ENCODE measurements around the gene KIZ.

KIZ gene

DNA sequence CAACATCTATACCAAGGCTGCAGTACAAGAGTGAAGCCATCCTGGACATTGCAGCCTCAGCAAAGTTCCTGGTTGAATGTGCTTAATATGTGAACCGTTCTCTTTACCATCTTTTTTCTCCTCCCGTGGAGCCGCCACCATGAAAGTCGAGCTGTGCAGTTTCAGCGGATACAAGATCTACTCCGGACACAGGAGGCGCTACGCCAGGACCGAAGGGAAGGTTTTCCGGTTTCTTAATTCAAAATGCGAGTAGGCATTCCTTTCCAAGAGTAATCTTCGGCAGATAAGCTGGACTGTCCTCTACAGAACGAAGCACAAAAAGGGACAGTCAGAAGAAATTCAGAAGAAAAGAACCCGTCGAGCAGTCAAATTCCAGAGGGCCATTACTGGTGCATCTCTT, 11.3 kb upstream of the KIZ start:
- in situ Hi-C loops (cut with MboI; ENCODE audit: low sequenced_read_pairs), result no loop called here

DNA sequence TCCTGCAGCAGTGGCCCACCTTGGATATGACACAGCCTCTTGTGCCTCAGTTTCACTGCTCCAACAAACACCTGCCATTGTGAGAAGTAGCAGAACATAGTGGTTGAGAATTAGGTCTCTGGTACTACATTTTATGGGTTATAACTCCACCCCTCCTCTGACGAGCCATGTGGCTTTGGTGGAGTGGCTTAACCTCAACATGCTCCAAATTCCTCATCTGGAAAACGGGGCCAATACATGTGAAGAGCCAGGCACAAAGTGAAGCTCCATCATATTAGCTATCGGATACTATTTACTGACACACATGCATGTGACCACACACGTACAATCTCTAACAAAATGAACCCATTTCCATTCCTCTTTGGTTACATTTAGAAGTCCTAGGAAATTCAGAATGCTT, 8.4 kb upstream of the KIZ start:
- in situ Hi-C loops (cut with MboI; ENCODE audit: low sequenced_read_pairs), result no loop called here

More for the DNA sequence above, 11.3 kb upstream of the KIZ start:
- H3K4me1 ChIP-seq, result no peaks in the 10 kb centered on the region
- no peaks in the 10 kb centered on the region for H3K9me3 ChIP-seq
- H3K36me3 ChIP-seq (replicated peaks), result no peaks in the 10 kb centered on the region
- H3K4me3 ChIP-seq, result no peak overlapping the region
- DNase-seq (ENCODE audit: low spot score in 2 of 2), result no peak
- H3K27me3 ChIP-seq (ENCODE audit: low read depth), result no peaks in the 10 kb centered on the region

DNA sequence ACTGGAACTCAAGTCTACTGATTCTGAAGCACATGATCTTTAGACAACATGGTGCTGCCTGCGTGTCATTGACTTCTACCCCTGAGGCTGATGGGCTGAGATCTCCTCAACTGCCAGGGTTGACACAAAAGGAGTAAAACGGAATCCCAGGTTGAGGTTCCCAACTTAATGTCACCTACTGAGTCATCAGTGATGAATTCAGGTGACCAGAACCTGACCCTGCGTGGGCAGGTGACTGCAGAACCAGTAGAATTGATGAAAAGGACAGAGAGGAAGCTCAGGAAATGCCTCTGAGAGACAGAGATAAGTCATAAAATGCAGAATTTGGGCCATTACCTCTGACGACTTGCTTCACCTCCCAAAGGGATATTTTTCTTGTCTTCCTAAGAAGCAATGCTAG, 7.7 kb upstream of the KIZ start:
- Histone ChIP-seq H3K27me3 (ENCODE audit: low read depth) (no peaks in the 10 kb centered on the region), H3K4me1 (no peaks in the 10 kb centered on the region), H3K36me3 (replicated peaks) (no peaks in the 10 kb centered on the region), H3K4me3 (no peak overlapping the region), H3K9me3 (no peaks in the 10 kb centered on the region)
- DNase-seq (ENCODE audit: low spot score in 2 of 2), result no peak
- in situ Hi-C loops (cut with MboI; ENCODE audit: low sequenced_read_pairs), result no loop called here

More for the DNA sequence above, 8.4 kb upstream of the KIZ start:
- Histone ChIP-seq H3K27me3 (ENCODE audit: low read depth) (no peaks in the 10 kb centered on the region), H3K36me3 (replicated peaks) (no peaks in the 10 kb centered on the region), H3K4me3 (no peak overlapping the region), H3K4me1 (no peaks in the 10 kb centered on the region), H3K9me3 (no peaks in the 10 kb centered on the region)
- no peak for DNase-seq (ENCODE audit: low spot score in 2 of 2)

- Histone ChIP-seq H3K4me3 (no peak overlapping the region), H3K27me3 (ENCODE audit: low read depth) (no peaks in the 10 kb centered on the region), H3K4me1 (no peaks in the 10 kb centered on the region), H3K9me3 (no peaks in the 10 kb centered on the region), H3K36me3 (replicated peaks) (no peaks in the 10 kb centered on the region)
- no peak for DNase-seq (ENCODE audit: low spot score in 2 of 2)
- in situ Hi-C loops (cut with MboI; ENCODE audit: low sequenced_read_pairs), result no loop called here
These were observed 7.1 kb upstream of the KIZ start for GRCh38 chr20:21118782-21119181.

GRCh38 chr20:21124190-21124589, 1.7 kb upstream of the KIZ start:
- no peaks in the 10 kb centered on the region for H3K36me3 ChIP-seq (replicated peaks)
- H3K9me3 ChIP-seq, result no peaks in the 10 kb centered on the region
- no peaks in the 10 kb centered on the region for H3K27me3 ChIP-seq (ENCODE audit: low read depth)
- H3K4me3 ChIP-seq, result no peak overlapping the region
- H3K4me1 ChIP-seq, result peaks cover 9% of the 10 kb centered on the region
- in situ Hi-C loops (cut with MboI; ENCODE audit: low sequenced_read_pairs), result no loop called here
- DNase-seq (ENCODE audit: low spot score in 2 of 2), result no peak

GRCh38 chr20:21125072-21125848, 622 bp upstream of the KIZ start:
- Histone ChIP-seq H3K4me3 (peak overlapping the region; percentile 73), H3K36me3 (replicated peaks) (no peaks in the 10 kb centered on the region), H3K27me3 (ENCODE audit: low read depth) (no peaks in the 10 kb centered on the region), H3K9me3 (no peaks in the 10 kb centered on the region), H3K4me1 (peaks cover 9% of the 10 kb centered on the region)
- in situ Hi-C loops (cut with MboI; ENCODE audit: low sequenced_read_pairs), result no loop called here
- DNase-seq (ENCODE audit: low spot score in 2 of 2), result peak; percentile 51 to 64

DNA sequence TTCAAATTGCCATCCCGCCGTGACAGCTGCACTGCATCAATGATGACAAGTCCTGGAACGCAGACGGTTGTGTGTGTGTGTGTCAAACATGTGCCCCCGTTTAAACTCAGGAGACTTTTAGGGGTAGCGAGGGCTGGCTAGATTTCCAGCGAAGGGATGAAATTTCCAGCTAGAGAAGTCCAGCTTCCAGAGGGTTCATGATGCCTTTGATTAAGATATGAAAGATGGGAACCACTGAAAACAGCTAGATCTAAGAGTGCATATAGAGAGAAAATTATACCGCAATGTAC, 644 bp downstream of the KIZ start:
- DNase-seq (ENCODE audit: low spot score in 2 of 2), result no peak
- H3K9me3 ChIP-seq, result no peaks in the 10 kb centered on the region
- peaks cover 9% of the 10 kb centered on the region for H3K4me1 ChIP-seq
- H3K36me3 ChIP-seq (replicated peaks), result no peaks in the 10 kb centered on the region
- in situ Hi-C loops (cut with MboI; ENCODE audit: low sequenced_read_pairs), result no loop called here
- H3K4me3 ChIP-seq, result peak overlapping the region; percentile 73
- H3K27me3 ChIP-seq (ENCODE audit: low read depth), result no peaks in the 10 kb centered on the region

DNA sequence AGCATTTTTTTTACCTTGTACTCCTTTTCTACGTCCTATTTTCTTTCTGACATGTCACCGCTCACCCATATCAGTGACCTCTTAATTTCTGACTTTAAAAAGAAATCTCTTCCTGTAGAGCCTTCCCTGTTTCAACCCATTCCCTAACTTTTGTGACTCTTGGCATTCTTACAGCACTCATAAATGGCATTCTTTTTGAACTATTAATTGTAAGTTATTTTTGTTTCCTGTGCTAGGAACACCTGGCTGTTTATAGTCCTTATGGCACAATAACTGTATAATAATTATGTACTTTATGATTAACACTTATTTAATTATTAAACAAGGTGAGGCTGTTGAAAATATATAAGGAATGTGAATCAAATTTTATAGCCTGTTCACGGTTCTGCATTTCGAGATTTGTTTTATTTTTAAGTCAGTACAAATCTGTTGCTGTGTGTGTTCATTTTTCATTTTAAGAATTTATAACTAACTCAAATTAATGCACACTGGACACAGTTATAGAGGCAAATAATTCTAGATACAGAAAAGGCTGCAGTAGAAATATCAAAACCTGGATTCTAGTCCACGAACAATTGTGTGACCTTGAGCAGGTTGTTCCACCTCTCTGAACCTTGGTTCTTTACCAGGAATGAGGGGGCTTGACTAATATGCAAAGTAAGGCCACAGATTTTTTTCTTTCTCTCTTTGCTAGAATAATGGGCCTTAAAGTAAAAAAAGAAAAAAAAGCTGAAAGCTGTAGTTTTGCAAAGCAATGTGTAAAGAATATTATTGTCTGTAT, 1.5 kb downstream of the KIZ start:
- no peak for DNase-seq (ENCODE audit: low spot score in 2 of 2)
- in situ Hi-C loops (cut with MboI; ENCODE audit: low sequenced_read_pairs), result no loop called here
- Histone ChIP-seq H3K9me3 (no peaks in the 10 kb centered on the region), H3K36me3 (replicated peaks) (no peaks in the 10 kb centered on the region), H3K4me3 (no peak overlapping the region), H3K27me3 (ENCODE audit: low read depth) (no peaks in the 10 kb centered on the region), H3K4me1 (peaks cover 9% of the 10 kb centered on the region)

- Histone ChIP-seq H3K4me3 (no peak overlapping the region), H3K36me3 (replicated peaks) (no peaks in the 10 kb centered on the region), H3K9me3 (no peaks in the 10 kb centered on the region), H3K27me3 (ENCODE audit: low read depth) (no peaks in the 10 kb centered on the region), H3K4me1 (peaks cover 9% of the 10 kb centered on the region)
- in situ Hi-C loops (cut with MboI; ENCODE audit: low sequenced_read_pairs), result no loop called here
- no peak for DNase-seq (ENCODE audit: low spot score in 2 of 2)
These were observed 4.0 kb downstream of the KIZ start for GRCh38 chr20:21129861-21130260.

GRCh38 chr20:21133404-21133803, 7.5 kb downstream of the KIZ start:
- Histone ChIP-seq H3K4me3 (no peak overlapping the region), H3K4me1 (no peaks in the 10 kb centered on the region), H3K27me3 (ENCODE audit: low read depth) (no peaks in the 10 kb centered on the region), H3K9me3 (no peaks in the 10 kb centered on the region), H3K36me3 (replicated peaks) (no peaks in the 10 kb centered on the region; the same call in 1 of the 2 replicates)
- in situ Hi-C loops (cut with MboI; ENCODE audit: low sequenced_read_pairs), result no loop called here
- no peak for DNase-seq (ENCODE audit: low spot score in 2 of 2)

DNA sequence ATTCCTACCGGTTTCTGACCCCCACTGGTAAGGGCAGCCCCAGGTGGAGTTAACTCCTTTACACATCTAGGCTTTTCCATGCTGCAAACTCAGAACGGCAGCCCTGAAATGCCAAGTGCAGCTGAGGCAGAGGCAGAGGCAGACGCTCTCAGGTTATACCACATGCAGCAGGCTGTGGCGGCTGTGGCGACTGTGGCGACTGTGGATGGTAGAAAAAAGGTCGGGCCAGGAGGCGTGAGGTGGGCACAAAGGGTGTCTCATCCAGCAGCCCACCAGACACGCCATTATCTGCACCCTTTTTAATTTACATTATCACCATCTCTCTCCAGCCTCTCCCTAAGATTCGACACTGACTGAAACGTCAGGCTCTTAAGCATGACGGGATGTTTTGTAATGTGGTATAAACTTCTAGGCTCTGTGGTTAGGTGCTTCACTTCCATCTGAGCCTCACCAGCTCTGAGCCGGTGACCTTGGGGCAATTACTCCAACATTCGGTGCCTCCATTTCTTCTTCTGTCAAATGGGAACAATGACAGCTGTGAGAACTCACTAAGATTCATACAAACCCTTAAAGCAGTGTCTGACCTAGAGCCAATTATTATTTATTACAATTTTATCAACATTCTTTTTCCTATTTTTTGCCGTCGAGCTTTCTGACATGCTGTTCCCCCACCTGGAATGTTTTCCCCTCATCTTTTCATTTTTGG, 8.2 kb downstream of the KIZ start:
- in situ Hi-C loops (cut with MboI; ENCODE audit: low sequenced_read_pairs), result no loop called here
- no peaks in the 10 kb centered on the region; the same call in 1 of the 2 replicates for H3K36me3 ChIP-seq (replicated peaks)
- H3K27me3 ChIP-seq (ENCODE audit: low read depth), result no peaks in the 10 kb centered on the region
- H3K4me1 ChIP-seq, result no peaks in the 10 kb centered on the region
- DNase-seq (ENCODE audit: low spot score in 2 of 2), result no peak
- H3K9me3 ChIP-seq, result no peaks in the 10 kb centered on the region
- no peak overlapping the region for H3K4me3 ChIP-seq

GRCh38 chr20:21134883-21135493, 9.1 kb downstream of the KIZ start:
- Histone ChIP-seq H3K9me3 (no peaks in the 10 kb centered on the region), H3K27me3 (ENCODE audit: low read depth) (no peaks in the 10 kb centered on the region), H3K36me3 (replicated peaks) (no peaks in the 10 kb centered on the region; the same call in 1 of the 2 replicates), H3K4me3 (no peak overlapping the region), H3K4me1 (no peaks in the 10 kb centered on the region)
- DNase-seq (ENCODE audit: low spot score in 2 of 2), result no peak
- in situ Hi-C loops (cut with MboI; ENCODE audit: low sequenced_read_pairs), result no loop called here

DNA sequence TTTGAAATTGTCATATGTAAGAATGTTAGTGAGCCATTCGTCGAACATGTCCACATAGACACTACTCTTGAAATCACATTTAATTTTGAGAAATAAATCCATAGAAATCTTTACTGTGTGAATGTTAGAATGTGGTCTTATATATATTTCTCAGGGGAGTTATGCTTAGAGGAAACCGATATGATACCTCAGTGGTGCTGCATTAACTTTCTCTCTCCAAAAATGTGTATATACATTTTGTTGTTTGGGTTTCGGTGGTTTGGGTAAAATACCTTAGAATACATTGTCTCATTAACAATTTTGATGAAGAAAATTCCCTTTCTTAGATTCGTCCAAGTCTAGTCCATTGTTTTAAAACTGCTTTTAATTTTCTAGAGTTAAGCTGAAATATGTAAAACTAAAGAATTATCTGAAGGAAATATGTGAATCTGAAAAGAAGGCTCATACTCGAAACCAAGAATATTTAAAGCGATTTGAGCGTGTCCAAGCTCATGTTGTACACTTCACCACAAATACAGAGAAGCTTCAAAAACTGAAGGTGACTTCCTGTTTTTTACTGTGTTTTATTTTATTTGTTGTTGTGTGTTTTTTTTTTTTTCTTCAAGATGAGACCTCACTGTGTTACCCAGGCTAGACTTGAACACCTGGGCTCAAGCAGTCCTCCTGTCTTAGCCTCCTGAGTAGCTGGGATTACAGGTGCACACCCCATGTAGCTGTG, 10.3 kb downstream of the KIZ start:
- H3K4me1 ChIP-seq, result no peaks in the 10 kb centered on the region
- DNase-seq (ENCODE audit: low spot score in 2 of 2), result no peak
- in situ Hi-C loops (cut with MboI; ENCODE audit: low sequenced_read_pairs), result no loop called here
- no peak overlapping the region for H3K4me3 ChIP-seq
- no peaks in the 10 kb centered on the region; the same call in 1 of the 2 replicates for H3K36me3 ChIP-seq (replicated peaks)
- H3K9me3 ChIP-seq, result no peaks in the 10 kb centered on the region
- no peaks in the 10 kb centered on the region for H3K27me3 ChIP-seq (ENCODE audit: low read depth)

All from HAP-1 (cell line).